Hematopoietic multipotent progenitor cell treated with erythropoietin and hydrocortisone succinate and interleukin-3 and kit ligand, for 4 days (in vitro differentiated cells): ENCODE measurements around the gene ZNF335.
"Not testable (repeated sequence)": the region's sequence is repeated elsewhere in the genome, so short reads cannot be mapped to it uniquely, and the experiment has no call there.

Experiments used
- DNase-seq: peaks from one replicate; pipeline ENCODE4 v3.0.0-alpha.2; 2015

Gene ZNF335

DNA sequence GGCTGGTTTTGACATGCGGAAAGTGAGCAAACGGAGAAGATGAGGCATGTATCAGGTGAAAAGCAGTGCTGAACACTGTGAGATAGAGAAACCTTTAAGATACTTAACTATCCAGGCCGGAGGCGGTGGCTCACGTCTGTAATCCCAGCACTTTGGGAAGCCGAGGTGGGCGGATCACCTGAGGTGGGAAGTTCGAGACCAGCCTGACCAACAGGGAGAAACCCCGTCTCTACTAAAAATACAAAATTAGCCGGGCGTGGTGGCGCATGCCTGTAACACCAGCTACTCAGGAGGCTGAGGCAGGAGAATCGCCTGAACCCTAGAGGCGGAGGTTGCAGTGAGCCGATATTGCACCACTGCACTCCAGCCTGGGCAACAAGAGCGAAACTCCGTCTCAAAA, 40.3 kb downstream of the ZNF335 start:
- DNase-seq: not testable (repeated sequence)

DNA sequence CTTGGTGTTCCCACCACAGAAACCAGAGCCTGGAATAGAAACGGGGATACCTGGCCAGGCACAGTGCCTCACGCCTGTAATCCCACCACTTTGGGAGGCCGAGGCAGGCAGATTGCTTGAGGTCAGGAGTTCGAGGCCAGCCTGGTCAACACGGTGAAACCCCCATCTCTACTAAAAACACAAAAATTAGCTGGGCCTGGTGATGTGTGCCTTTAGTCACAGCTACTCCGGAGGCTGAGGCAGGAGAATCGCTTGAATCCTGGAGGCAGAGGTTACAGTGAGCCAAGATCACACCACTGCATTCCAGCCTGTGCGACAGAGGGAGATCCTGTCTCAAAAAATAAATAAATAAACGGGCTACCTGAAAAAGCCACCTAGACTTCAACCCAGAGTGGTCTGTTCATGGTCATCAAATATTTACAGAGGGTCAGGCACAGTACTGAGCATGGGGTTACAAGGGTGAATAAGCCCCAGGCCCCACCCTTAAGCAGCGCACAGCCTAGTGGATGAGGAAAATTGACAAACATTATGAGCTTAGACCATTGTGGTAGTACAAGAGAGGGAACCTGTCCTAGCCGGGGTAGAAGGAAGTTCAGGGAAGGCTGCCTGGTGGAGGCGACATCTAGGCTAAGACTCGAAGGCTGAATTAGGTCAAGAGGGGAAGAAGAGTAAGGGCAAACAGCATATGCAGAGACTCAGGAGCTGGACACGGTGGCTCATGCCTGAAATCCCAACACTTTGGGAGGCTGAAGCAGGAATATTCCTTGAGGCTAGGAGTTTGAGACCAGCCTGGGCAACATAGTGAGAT, 44.7 kb downstream of the ZNF335 start:
- no peak for DNase-seq

DNA sequence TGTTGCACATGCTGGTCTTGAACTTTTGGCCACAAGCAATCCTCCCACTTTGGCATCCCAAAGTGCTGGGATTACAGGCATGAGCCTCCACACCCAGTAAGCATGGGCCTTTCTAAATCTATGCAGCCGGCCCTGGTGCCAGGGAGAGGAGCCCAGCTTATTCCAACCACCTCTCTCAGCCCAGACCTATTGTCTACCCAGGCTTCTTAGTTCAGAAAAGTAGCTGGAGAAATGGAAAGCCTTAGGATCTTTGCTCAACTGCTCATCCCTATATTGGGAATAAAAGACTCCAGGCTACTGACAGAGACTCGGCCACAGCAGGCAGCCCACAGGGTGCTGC, 45.3 kb downstream of the ZNF335 start:
- no peak for DNase-seq

DNA sequence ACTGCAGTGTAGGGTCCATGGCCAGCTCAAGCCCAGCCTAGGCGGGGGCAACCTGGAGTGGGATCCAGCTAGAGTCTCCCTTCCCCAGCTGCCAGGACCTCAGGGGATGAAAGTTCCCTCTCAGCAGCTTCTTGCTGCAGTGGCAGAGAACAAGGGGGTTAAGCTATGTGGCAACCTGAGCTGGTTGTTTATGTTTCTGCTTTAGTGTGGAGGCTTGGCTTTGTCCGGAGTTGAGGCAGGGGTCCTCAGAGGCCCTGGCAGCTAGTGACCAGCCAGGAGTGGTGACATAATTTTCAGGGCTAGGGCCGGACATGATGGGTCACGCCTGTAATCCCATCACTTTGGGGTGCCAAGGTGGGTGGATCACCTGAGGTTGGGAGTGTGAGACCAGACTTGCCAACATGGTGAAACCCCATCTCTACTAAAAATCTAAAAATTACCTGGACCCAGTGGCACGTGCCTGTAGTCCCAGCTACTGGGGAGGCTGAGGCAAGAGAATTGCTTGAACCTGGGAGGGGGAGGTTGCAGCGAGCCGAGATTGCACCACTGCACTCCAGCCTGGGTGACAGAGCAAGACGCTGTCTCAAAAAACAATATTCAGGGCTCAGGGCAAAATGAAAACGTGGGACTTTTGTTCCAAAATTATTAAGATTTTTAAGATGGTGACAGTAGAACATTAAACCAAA, 46.0 kb downstream of the ZNF335 start:
- no peak for DNase-seq

DNA sequence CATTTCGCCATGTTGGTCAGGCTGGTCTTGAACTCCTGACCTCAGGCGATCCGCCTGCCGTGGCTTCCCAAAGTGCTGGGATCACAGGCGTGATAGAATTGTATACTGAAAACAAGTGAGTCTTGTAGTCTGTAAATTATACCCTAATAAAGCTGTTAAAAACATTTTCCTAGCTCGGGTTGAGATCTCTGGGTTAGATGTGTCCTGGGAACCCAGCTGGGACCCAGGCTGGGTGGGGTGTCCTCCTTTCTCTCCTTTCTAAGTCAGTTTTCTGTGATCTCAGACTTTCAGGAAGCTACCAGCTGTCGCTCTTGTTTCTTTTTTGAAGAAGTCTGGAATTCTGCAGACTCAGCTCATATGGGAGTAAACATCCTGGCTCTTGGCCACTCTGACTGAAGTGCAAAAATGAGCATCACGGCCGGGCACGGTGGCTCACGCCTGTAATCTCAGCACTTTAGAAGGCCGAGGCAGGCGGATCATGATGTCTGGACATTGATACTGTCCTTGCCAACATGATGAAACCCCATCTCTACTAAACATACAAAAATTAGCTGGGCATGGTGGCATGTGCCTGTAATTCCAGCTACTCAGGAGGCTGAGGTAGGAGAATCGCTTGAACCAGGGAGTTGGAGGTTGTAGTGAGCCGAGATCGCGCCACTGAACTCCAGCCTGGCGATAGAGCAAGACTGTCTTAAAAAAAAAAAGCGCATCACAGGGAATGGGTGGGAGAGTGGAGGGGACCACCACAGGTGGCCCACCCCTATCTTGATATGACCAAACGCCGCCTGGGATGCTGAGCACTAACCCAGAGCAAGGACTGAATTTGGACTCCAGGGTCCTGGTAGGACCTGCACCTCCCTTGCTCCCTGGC, 47.4 kb downstream of the ZNF335 start:
- no peak for DNase-seq

DNA sequence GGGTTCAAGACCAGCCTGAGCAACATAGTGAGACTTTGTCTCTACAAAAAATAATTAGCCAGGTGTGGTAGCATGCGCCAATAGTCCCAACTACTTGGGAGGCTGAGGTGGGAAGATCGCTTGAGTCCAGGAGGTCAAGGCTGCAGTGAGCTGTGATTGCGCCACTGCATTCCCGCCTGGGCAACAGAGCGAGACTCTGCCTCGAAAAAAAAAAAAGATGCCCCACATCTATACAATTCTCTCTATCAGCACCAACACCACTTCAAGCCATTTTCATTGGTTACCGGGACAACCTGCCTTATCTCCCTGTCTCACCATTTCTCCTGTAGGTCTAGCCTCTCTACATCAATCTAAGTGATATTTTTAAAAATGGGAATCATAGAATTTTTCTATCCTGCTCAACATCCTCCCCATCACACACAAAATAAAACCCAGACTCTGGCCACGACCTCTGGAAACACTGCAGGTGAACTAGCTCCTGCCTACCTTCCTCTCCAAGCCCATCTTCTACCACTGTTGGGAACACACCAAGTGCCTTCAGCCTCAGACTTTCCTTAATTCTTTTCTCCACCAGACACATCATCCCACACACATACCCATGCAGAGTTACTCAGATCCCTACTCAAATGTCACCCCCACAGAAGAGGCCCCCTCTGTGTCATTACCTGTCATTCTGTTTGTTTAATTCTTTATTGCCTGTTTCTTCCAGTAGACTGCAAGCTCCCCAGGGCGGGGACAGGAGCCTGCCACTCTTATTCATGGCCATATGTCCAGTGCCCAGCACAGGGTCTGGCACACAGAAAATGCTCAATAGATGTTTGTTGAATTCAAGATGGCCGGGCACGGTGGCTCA, 50.4 kb downstream of the ZNF335 start:
- no peak for DNase-seq

DNA sequence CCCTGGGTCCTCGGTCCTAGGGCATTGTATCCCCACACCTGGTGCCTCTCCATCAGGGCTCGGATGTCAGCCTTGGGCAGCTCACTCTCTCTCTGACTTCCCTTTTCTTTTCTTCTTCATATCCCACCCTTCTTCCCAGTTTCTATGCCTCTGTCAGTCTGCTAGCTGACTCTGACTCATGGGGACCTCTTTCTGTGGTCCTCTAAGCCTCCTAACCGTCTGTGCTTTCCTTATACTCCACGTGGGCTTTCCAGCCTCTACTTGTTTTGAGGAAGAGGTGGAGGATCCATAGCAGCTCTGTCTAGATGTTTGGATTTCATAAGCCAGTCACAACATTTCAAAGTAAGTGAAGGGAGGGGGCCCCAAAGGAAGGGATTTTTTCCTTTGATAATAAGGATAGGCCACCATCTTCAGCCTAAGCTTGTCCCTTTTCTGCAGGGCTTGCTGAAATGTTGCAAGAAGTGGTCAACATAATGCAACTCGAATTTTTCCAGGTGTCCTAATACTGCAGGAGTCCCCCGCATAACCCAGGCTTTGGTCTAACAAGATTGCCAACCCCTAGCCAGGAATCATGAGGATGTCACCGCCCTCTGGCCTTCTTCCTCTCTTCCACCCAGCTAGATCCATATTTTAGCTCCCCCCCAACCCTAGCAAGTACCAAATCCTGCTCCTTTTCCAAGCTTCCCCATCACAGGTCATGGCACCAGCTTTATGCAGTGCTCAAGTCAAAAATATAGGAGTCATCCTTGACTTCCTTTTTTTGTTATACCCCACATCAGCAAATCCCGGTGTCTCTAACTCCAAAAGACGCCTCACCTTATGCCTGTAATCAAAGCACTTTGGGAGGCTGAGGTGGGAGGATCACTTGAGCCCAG, 51.3 kb downstream of the ZNF335 start:
- DNase-seq: no peak

DNA sequence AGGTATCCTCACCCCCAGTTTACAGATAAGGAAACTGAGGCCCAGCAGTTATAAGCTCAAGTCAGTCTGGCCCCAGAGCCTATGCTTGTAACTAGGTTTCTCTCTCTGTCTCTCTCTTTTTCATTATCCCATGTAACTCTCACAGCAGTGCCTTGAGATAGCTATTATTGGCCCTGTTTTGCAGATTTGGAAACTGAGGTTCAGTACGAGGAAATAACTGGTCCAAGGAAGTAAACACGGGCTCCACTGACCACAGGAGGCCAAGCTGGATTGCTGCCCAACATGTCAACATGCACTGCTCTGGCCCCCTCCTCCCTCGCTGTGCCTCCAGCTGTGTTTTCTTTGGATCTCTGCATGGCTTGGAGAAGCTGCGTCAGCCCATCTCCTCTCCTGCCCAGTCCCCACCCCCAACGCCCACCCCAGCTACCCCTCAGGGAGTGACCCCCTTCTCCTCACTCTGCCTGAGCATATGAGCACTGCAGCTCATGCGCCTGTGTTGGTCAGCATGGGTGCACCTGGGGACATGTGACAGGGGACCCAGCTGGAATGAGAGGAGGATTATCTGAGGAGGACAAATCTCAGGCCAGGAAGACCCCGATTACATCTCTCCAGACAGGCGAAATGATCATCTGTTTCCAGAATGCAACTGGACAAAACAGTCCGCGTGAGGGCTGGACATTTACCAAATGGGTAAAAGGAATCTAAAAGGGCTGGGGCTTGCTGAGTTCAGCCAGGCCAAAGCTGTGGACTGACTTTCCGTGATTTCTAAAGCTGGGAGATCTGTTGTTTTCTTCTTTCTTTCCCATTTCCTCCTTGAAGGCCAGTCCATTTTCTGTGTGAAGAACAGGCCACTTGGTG, 52.2 kb downstream of the ZNF335 start:
- no peak for DNase-seq

DNA sequence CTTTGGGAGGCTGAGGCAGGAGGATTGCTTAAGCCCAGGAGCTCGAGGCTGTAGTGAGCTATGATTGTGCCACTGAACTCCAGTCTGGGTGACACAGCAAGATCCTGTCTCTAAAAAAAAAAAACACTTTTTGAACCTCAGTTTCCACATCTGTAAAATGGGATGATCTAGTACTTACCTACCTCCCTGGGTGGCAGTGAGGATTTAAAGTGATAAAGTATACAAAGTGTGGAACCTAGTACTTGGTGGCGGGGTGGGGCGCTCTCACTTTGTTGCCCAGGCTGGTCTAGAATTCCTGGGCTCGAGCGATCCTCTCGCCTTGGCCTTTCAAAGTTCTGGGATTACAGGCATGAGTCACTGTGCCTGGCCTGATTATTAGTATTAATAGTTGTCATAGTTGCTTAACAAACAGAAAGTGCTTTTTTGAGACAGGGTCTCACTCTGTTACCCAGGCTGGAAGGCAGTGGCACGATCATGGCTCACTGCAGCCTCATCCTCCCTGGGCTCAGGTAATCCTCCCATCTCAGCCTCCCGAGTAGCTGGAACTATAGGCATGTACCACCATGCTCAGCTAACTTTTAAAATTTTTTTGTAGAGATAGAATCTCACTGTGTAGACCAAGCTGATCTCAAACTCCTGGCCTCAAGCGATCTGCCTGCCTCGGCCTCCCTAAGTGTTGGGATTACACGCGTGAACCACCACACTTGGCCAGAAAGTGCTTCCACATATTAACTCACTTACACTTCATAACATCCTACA, 53.0 kb downstream of the ZNF335 start:
- DNase-seq: no peak

DNA sequence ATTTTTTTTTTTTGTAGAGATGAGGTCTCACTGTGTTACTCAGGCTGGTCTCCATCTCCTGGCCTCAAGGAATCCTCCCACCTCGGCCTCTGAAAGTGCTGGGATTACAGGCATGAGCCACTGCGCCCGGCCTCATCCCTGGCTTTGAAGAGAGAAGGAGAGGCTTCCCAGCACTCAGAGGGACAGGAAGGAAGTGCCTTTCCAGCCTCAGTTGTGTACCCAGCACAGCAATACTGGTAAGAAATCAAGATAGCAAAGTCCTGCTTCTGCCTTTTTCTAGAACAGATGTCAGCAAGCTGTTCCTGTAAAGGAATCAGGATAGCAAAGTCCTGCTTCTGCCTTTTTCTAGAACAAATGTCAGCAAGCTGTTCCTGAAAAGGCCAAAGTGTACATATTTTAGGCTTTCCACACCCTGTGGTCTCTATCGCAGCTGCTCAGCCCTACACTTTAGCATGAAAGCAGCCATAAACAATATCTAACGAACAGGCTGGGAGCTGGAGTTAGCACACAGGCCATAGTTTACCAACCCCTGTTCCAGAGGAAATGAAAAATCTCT, 53.7 kb downstream of the ZNF335 start:
- DNase-seq: no peak

DNA sequence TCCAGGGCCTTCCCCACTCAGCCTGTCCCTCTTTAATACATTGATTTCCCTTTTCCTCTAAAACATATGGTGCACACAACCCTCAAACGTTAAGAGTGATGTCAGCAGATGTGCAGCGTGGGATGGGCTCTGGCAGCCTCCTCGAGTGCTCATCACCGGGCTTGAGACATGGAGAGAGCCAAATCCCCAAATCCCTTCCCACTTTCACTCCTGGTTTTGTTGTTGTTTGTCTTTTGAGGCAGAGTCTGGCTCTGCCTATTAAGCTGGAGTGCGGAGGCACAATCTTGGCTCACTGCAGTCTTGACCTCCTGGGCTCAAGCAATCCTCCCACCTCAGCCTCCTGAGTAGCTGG, 54.2 kb downstream of the ZNF335 start:
- no peak for DNase-seq

DNA sequence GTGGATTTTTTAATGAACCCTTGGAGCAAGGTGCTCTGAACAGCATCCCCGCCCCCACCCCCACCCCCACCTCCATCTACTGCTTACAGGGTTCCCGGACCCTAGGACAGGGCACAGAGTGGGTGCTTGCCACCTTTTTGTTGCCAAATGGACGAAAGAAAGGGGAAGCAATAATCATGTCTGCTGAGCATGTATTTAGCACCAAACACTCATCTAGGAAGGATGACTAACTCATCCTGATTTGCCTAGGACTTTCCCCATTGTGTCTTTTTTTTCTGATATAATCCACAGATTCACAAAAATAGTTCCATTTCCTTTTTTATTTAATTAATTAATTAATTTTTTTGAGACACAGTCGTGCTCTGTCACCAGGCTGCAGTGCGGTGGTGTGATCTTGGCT, 58.9 kb downstream of the ZNF335 start:
- no peak for DNase-seq

DNA sequence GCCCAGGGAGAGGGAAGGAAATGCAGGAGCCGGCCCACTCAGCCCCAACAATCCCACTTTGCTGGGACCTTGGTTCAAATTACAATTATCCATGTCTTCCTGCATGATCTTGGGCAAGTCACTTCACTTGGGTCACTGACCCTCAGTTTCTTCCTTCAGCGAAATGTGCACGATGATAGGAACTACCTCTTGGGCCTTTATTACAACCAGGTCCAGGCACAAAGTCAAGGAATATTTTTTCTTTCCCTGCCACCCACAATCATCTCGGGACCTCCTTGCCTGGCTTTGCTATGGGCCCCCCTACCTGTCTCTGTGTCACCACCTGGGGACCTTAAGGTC, 59.7 kb downstream of the ZNF335 start:
- DNase-seq: no peak

DNA sequence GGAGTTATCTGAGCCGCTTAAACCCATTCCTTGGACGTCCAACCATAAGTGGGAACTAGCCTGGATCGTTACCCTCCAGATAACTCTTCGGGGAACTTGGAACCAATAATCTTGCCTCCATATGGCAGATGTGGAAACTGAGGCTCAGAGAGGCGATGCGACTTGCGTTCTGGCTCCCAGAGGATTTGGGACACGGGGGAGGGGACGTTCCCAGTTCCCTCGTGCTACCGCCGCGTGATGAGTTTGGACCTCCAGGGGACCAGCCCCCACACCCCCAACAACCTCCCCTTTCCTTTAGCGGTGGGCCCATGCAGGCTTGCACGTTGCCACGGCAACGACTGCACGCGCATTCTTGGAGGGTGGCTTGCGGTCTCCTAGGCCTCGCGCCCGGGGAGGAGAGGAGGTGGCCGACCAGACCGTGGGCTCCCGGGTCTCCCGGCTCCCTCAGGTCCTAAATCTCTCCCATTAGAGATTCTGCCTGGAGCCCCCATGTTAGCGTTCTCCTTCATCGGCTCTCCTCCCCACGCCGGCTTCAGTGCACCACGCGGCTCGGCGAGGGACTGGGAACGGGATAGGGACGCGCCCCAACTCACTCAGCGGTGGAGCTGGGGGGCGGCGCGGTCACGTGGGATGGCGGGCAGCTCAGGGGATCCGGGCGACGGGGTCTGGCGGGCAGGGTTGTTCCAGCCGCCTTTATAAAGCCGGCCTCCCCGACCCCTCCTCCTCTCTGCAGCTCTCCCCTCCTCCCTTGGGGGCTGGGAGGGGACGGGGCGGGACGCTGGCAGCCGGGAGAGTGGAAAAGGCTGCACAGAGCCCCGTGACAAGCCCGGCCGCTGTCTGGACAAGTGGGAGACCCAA, 60.3 kb downstream of the ZNF335 start, which contains the start of gene PLTP:
PLTP (minus strand) TSS at position 670 of the 858 bp plus-strand sequence. CDS start 703 bp downstream, outside the sequence.
- peak; percentile 80 for DNase-seq

DNA sequence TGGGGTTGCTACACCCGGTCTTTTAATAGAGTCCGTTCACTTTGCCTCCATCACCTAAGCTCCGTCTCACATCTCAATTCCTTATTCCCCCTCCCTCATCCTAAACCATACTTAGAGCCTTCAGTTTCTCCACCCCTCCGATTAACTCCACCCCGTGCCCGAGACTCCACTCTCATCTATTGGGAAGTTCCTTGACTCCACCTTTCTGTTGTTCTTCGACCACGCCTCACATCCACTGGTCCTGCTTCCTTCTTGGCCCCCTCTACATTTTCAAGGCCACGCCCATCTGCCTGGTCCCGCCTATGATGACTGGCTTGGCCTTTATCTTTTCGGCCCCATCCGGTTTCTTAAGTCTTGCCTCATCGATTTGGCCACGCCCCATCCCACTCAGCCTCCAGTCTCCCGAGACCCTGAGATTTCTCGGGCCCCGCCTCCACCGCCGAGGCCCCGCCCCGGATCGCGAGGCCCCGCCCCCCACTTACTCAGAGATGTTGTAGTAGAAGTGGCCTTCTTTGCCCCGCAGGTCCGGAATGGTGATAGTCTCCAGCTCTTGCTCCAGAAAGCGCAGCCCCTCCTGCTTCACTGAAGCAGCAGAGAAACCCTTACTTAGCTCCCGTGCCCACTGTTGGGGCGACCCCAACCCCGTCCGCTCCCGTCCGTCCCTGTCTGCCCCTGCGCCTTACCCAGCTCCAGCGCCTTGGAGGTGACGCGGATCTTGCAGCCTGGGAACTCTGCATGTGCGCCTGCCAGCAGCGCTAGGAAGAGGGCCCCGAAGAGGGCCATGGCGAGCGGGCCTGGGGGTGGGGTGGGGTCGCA, 61.1 kb downstream of the ZNF335 start:
- DNase-seq: peak; percentile 100

DNA sequence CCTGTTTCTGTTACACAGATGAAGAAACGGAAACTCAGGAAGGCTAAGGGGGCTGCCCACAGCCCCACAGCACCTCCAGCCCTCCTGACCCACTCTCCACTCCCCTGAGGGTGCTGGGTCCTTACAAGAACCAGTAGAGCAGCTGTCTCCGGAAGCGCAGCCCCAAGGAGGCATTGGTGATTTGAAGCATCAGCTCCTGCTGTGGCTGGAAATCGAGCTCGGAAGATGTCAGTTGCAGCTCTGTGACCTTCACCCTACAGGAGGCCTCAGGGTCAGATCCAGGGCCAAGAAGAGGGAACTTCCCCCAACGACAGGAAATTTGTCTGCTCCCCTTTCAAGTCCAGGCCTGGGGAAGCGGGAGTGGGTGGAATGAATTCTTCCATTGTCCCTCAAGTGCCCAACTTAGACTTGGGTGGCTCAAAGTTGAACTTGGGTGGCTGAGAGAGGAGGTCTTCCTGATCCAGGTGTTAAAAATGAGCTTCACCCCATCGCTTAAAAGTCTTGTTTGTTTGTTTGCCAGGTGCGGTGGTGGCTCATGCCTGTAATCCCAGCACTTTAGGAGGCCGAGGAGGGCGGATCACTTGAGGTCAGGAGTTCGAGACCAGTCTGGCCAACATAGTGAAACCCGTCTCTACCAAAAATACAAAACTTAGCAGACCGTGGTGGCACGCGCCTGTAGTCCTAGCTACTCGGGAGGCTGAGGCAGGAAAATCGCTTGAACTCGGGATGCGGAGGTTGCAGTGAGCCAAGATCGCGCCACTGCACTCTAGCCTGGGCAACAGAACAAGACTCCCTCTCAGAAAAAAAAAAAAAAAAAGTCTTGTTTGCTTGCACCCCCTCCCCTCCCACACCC, 62.0 kb downstream of the ZNF335 start:
- no peak for DNase-seq

DNA sequence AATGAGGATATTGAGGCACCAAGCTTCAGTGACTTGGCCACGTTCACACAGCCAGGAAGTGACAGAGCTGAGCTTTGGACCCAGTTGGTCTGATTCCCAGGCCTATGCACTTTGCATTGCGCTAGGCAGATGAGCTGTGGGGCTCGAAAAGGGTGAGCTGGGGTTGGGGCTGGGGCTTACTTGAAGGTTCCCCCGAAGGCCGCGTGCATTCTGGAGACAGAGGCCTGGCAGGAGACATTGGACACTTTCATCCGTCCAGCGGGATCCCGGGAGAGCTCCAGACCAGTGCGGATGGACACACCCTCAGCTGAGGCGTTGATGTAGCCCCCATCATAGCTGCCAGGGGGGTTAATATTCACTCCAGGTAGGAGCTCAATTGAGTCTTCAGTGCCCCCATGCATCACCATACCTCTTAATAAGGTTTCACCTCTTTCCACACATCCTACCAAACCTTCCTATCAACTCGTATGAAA, 62.6 kb downstream of the ZNF335 start:
- no peak for DNase-seq
